GM23338 (cell line): ENCODE results near the gene RAP1A. TPM values are rescaled to one million over a fixed set of nuclear protein-coding genes. Genes with fewer than 3 reads are reported as not detected.

Experiments used
- ATAC-seq: fragments of 200-7000 bp; cut with Tn5 transposase; 3 replicates; pipeline ENCODE4 v1.9.1; 2020
- DNase-seq: peaks from one replicate; pipeline ENCODE4 v3.0.0-alpha.2; 2015; ENCODE audit warnings: low spot score
- H2AFZ ChIP-seq: fragments of 200-600 bp; sonication (generic); 2 replicates; pipeline ENCODE4 v1.8.0; 2016; ENCODE audit warnings: antibody characterized with exemption, mild to moderate bottlenecking, moderate library complexity
- H3F3A ChIP-seq: fragments of 200-600 bp; sonication (generic); replicated peaks from 2 replicates; pipeline ENCODE4 v1.8.0; 2017; ENCODE audit warnings: antibody characterized with exemption, mixed run types, low read depth
- H3K27ac ChIP-seq: fragments of 200-600 bp; sonication (generic); 2 replicates; pipeline ENCODE4 v1.6.1; 2016; ENCODE audit warnings: low read depth
- H3K27me3 ChIP-seq: fragments of 200-600 bp; sonication (generic); 2 replicates; pipeline ENCODE4 v1.8.0; 2016; ENCODE audit warnings: mild to moderate bottlenecking, mixed run types, moderate library complexity; ENCODE audit not compliant: insufficient read depth
- H3K36me3 ChIP-seq: fragments of 200-600 bp; sonication (generic); 2 replicates; pipeline ENCODE4 v1.8.0; 2016; ENCODE audit warnings: mild to moderate bottlenecking; ENCODE audit not compliant: insufficient read depth
- H3K4me1 ChIP-seq: fragments of 200-600 bp; sonication (generic); 2 replicates; pipeline ENCODE4 v1.8.0; 2016; ENCODE audit warnings: mild to moderate bottlenecking, moderate library complexity; ENCODE audit not compliant: insufficient read depth
- H3K4me2 ChIP-seq: fragments of 200-600 bp; sonication (generic); 2 replicates; pipeline ENCODE4 v1.7.1; 2017; ENCODE audit warnings: mixed run types
- H3K4me3 ChIP-seq: fragments of 200-600 bp; sonication (generic); 2 replicates; pipeline ENCODE4 v1.6.1; 2016; ENCODE audit warnings: mixed run types
- H3K79me2 ChIP-seq: fragments of 200-600 bp; sonication (generic); replicated peaks from 2 replicates; pipeline ENCODE4 v1.8.0; 2017; ENCODE audit warnings: mild to moderate bottlenecking; ENCODE audit not compliant: insufficient read depth
- H3K9me2 ChIP-seq: fragments of 200-600 bp; sonication (generic); 2 replicates; pipeline ENCODE4 v1.8.0; 2017; ENCODE audit not compliant: insufficient read depth
- H4K20me1 ChIP-seq: fragments of 200-600 bp; sonication (generic); replicated peaks from 2 replicates; pipeline ENCODE4 v1.8.0; 2017; ENCODE audit warnings: mild to moderate bottlenecking; ENCODE audit not compliant: insufficient read depth
- H3K27ac Mint-ChIP-seq: 2 replicates; pipeline ENCODE4 v1.8.0; 2020; ENCODE audit warnings: inconsistent platforms, mild to moderate bottlenecking, moderate library complexity, mixed read lengths
- H3K27me3 Mint-ChIP-seq: 3 replicates; pipeline ENCODE4 v1.8.0; 2022; ENCODE audit warnings: low read depth, mild to moderate bottlenecking, moderate library complexity, mixed read lengths, inconsistent platforms; ENCODE audit not compliant: insufficient read depth, poor library complexity
- H3K36me3 Mint-ChIP-seq: 3 replicates; pipeline ENCODE4 v1.8.0; 2021; ENCODE audit warnings: low read depth, mild to moderate bottlenecking, inconsistent platforms, moderate library complexity, mixed read lengths
- H3K4me1 Mint-ChIP-seq: 3 replicates; pipeline ENCODE4 v1.8.0; 2020; ENCODE audit warnings: mild to moderate bottlenecking, inconsistent platforms, mixed read lengths
- H3K4me3 Mint-ChIP-seq: 3 replicates; pipeline ENCODE4 v1.8.0; 2021; ENCODE audit warnings: moderate library complexity, mild to moderate bottlenecking, inconsistent platforms, mixed read lengths
- H3K9me3 Mint-ChIP-seq: 3 replicates; pipeline ENCODE4 v1.8.0; 2020; ENCODE audit warnings: moderate library complexity, mild to moderate bottlenecking, inconsistent platforms, mixed read lengths
- CREB1 ChIP-seq: fragments of 250-450 bp; sonication (Bioruptor Pico); IDR thresholded peaks from 2 replicates; pipeline ENCODE4 v1.5.0; 2020; ENCODE audit warnings: low read depth, mild to moderate bottlenecking, moderate library complexity
- CTCF ChIP-seq, 2 experiments: fragments of 200-600 bp in 1 of 2; sonication (generic) in 1 of 2; conservative IDR thresholded peaks; 2 replicates each; pipeline versions ENCODE4 v1.5.1 to v1.6.1; 2016 to 2017; ENCODE audit warnings: antibody characterized with exemption in 2 of 2, low read depth in 2 of 2, mild to moderate bottlenecking in 2 of 2, moderate library complexity in 1 of 2
- EZH2 ChIP-seq: fragments of 200-600 bp; sonication (generic); IDR thresholded peaks from one replicate; pipeline ENCODE4 v1.8.0; 2017; ENCODE audit warnings: antibody characterized with exemption, mild to moderate bottlenecking, low read depth; ENCODE audit not compliant: unreplicated experiment
- EZH2phosphoT487 ChIP-seq: fragments of 200-600 bp; sonication (generic); IDR thresholded peaks from one replicate; pipeline ENCODE4 v1.8.1; 2018; ENCODE audit warnings: antibody characterized with exemption; ENCODE audit not compliant: unreplicated experiment
- JUNB ChIP-seq: IDR thresholded peaks from one replicate; pipeline ENCODE4 v1.6.1; 2016; ENCODE audit warnings: antibody characterized with exemption; ENCODE audit not compliant: unreplicated experiment
- NANOG ChIP-seq: IDR thresholded peaks from 2 replicates; pipeline ENCODE4 v1.6.1; 2016; ENCODE audit warnings: antibody characterized with exemption, borderline replicate concordance
- STAT1 ChIP-seq: IDR thresholded peaks from one replicate; pipeline ENCODE4 v1.6.1; 2016; ENCODE audit warnings: antibody characterized with exemption; ENCODE audit not compliant: unreplicated experiment
- ZNF114 ChIP-seq: fragments of 250-450 bp; sonication (Bioruptor Pico); IDR thresholded peaks from 2 replicates; pipeline ENCODE4 v1.5.0; 2020; ENCODE audit warnings: mild to moderate bottlenecking, moderate library complexity
- ZNF331 ChIP-seq: fragments of 250-450 bp; sonication (Bioruptor Pico); IDR thresholded peaks from 2 replicates; pipeline ENCODE4 v1.5.0; 2020; ENCODE audit warnings: low read depth, mild to moderate bottlenecking, moderate library complexity
- polyA plus RNA-seq: library from polyadenylated mRNA; unstranded; fragments of >200 nt; fragmentation: Nextera tagmentation; extraction: Ambion mirVana; gene quantifications from 2 replicates; pipeline ENCODE4 v1.2.1, GENCODE V29; 2016
- total RNA-seq: library from RNA; depleted of rRNA; stranded (reverse); fragments of >200 nt; shearing (Covaris generic); gene quantifications from 2 replicates; pipeline ENCODE4 v1.2.3, GENCODE V29; 2014
- TF ChIP-seq, protein P1 (sequence below): IDR thresholded peaks from one replicate; pipeline ENCODE4 v1.6.1; 2018; ENCODE audit warnings: antibody characterized with exemption; ENCODE audit not compliant: unreplicated experiment
- TF ChIP-seq, protein P2 (sequence below): IDR thresholded peaks from 2 replicates; pipeline ENCODE4 v1.6.1; 2016; ENCODE audit warnings: antibody characterized with exemption
- TF ChIP-seq, protein P3 (sequence below): fragments of 250-450 bp; sonication (Bioruptor Pico); IDR thresholded peaks from 2 replicates; pipeline ENCODE4 v1.5.0; 2020; ENCODE audit warnings: mild to moderate bottlenecking, moderate library complexity

Gene RAP1A
- total and polyA plus RNA-seq, 2 experiments from 2014 or later = 16.2 to 23.0 TPM

- no peak overlapping the region for H3K4me3 Mint-ChIP-seq
- Histone ChIP-seq H3K9me2 (no peaks in the 10 kb centered on the region), H3K36me3 (no peaks in the 10 kb centered on the region), H3K4me2 (no peak overlapping the region), H4K20me1 (no peaks in the 10 kb centered on the region), H3K4me3 (no peak overlapping the region), H3K27me3 (no peaks in the 10 kb centered on the region), H3K79me2 (peaks cover 12% of the 10 kb centered on the region), H2AFZ (no peak overlapping the region), H3K27ac (no peak overlapping the region), H3F3A (0 out of 2 replicates have a peak, but pooled peaks cover 3% of the 10 kb centered on the region), H3K4me1 (peaks cover 7% of the 10 kb centered on the region)
- H3K36me3 Mint-ChIP-seq = peaks cover 7% of the 10 kb centered on the region
- no peak overlapping the region for H3K27ac Mint-ChIP-seq
- TF ChIP-seq, protein P1, sequence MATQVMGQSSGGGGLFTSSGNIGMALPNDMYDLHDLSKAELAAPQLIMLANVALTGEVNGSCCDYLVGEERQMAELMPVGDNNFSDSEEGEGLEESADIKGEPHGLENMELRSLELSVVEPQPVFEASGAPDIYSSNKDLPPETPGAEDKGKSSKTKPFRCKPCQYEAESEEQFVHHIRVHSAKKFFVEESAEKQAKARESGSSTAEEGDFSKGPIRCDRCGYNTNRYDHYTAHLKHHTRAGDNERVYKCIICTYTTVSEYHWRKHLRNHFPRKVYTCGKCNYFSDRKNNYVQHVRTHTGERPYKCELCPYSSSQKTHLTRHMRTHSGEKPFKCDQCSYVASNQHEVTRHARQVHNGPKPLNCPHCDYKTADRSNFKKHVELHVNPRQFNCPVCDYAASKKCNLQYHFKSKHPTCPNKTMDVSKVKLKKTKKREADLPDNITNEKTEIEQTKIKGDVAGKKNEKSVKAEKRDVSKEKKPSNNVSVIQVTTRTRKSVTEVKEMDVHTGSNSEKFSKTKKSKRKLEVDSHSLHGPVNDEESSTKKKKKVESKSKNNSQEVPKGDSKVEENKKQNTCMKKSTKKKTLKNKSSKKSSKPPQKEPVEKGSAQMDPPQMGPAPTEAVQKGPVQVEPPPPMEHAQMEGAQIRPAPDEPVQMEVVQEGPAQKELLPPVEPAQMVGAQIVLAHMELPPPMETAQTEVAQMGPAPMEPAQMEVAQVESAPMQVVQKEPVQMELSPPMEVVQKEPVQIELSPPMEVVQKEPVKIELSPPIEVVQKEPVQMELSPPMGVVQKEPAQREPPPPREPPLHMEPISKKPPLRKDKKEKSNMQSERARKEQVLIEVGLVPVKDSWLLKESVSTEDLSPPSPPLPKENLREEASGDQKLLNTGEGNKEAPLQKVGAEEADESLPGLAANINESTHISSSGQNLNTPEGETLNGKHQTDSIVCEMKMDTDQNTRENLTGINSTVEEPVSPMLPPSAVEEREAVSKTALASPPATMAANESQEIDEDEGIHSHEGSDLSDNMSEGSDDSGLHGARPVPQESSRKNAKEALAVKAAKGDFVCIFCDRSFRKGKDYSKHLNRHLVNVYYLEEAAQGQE = no peak
- TF ChIP-seq ZNF114 (CRISPR knock-in tag) (no peak), STAT1 (no peak), EZH2 (no peak), JUNB (no peak), CTCF (conservative IDR thresholded peaks at IDR 0.05; ENCODE audit: low read depth in 2 of 2) (no peak), ZNF331 (CRISPR knock-in tag) (no peak), EZH2phosphoT487 (no peak), NANOG (no peak), CREB1 (no peak)
- TF ChIP-seq, protein P2, sequence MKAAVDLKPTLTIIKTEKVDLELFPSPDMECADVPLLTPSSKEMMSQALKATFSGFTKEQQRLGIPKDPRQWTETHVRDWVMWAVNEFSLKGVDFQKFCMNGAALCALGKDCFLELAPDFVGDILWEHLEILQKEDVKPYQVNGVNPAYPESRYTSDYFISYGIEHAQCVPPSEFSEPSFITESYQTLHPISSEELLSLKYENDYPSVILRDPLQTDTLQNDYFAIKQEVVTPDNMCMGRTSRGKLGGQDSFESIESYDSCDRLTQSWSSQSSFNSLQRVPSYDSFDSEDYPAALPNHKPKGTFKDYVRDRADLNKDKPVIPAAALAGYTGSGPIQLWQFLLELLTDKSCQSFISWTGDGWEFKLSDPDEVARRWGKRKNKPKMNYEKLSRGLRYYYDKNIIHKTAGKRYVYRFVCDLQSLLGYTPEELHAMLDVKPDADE = no peak
- TF ChIP-seq, protein P3, sequence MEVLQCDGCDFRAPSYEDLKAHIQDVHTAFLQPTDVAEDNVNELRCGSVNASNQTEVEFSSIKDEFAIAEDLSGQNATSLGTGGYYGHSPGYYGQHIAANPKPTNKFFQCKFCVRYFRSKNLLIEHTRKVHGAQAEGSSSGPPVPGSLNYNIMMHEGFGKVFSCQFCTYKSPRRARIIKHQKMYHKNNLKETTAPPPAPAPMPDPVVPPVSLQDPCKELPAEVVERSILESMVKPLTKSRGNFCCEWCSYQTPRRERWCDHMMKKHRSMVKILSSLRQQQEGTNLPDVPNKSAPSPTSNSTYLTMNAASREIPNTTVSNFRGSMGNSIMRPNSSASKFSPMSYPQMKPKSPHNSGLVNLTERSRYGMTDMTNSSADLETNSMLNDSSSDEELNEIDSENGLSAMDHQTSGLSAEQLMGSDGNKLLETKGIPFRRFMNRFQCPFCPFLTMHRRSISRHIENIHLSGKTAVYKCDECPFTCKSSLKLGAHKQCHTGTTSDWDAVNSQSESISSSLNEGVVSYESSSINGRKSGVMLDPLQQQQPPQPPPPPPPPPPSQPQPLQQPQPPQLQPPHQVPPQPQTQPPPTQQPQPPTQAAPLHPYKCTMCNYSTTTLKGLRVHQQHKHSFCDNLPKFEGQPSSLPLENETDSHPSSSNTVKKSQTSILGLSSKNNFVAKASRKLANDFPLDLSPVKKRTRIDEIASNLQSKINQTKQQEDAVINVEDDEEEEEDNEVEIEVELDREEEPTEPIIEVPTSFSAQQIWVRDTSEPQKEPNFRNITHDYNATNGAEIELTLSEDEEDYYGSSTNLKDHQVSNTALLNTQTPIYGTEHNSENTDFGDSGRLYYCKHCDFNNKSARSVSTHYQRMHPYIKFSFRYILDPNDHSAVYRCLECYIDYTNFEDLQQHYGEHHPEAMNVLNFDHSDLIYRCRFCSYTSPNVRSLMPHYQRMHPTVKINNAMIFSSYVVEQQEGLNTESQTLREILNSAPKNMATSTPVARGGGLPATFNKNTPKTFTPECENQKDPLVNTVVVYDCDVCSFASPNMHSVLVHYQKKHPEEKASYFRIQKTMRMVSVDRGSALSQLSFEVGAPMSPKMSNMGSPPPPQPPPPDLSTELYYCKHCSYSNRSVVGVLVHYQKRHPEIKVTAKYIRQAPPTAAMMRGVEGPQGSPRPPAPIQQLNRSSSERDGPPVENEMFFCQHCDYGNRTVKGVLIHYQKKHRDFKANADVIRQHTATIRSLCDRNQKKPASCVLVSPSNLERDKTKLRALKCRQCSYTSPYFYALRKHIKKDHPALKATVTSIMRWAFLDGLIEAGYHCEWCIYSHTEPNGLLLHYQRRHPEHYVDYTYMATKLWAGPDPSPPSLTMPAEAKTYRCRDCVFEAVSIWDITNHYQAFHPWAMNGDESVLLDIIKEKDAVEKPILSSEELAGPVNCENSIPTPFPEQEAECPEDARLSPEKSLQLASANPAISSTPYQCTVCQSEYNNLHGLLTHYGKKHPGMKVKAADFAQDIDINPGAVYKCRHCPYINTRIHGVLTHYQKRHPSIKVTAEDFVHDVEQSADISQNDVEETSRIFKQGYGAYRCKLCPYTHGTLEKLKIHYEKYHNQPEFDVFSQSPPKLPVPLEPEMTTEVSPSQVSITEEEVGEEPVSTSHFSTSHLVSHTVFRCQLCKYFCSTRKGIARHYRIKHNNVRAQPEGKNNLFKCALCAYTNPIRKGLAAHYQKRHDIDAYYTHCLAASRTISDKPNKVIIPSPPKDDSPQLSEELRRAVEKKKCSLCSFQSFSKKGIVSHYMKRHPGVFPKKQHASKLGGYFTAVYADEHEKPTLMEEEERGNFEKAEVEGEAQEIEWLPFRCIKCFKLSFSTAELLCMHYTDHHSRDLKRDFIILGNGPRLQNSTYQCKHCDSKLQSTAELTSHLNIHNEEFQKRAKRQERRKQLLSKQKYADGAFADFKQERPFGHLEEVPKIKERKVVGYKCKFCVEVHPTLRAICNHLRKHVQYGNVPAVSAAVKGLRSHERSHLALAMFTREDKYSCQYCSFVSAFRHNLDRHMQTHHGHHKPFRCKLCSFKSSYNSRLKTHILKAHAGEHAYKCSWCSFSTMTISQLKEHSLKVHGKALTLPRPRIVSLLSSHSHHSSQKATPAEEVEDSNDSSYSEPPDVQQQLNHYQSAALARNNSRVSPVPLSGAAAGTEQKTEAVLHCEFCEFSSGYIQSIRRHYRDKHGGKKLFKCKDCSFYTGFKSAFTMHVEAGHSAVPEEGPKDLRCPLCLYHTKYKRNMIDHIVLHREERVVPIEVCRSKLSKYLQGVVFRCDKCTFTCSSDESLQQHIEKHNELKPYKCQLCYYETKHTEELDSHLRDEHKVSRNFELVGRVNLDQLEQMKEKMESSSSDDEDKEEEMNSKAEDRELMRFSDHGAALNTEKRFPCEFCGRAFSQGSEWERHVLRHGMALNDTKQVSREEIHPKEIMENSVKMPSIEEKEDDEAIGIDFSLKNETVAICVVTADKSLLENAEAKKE = no peak
- H3K4me1 Mint-ChIP-seq = peaks cover 30% of the 10 kb centered on the region
- DNase-seq (no peak), ATAC-seq (no peak)
- peaks cover 4% of the 10 kb centered on the region; the same call in 1 of the 3 replicates for H3K9me3 Mint-ChIP-seq
- H3K27me3 Mint-ChIP-seq = peaks cover 19% of the 10 kb centered on the region
These were observed 132.5 kb downstream of the RAP1A start for GRCh38 chr1:111751906-111752575.
